ENCODE data around the gene EFCAB5.
A peak's percentile ranks its signal among the peaks of the same experiment; 100 is the strongest.
"Not testable (repeated sequence)": the region's sequence is repeated elsewhere in the genome, so short reads cannot be mapped to it uniquely, and the experiment has no call there.

EFCAB5 gene

GRCh38 chr17:30095507-30096244 lies 154.2 kb downstream of the EFCAB5 start:
- DNase-seq (ENCODE audit: low spot score), result peak; percentile 76

- no peak for DNase-seq (ENCODE audit: low spot score)
Observed at GRCh38 chr17:30101686-30102390, 160.4 kb downstream of the EFCAB5 start.

GRCh38 chr17:30103921-30104320 lies 162.5 kb downstream of the EFCAB5 start:
- no peak for DNase-seq (ENCODE audit: low spot score)

GRCh38 chr17:30104575-30105339 lies 163.3 kb downstream of the EFCAB5 start:
- peak; percentile 87 for DNase-seq (ENCODE audit: low spot score)

GRCh38 chr17:30112794-30113193 lies 171.4 kb downstream of the EFCAB5 start:
- no peak for DNase-seq (ENCODE audit: low spot score)

GRCh38 chr17:30113213-30113612 lies 171.8 kb downstream of the EFCAB5 start:
- DNase-seq (ENCODE audit: low spot score), result no peak

GRCh38 chr17:30116345-30116660 lies 174.9 kb downstream of the EFCAB5 start:
- no peak for DNase-seq (ENCODE audit: low spot score)

- DNase-seq (ENCODE audit: low spot score), result peak; percentile 94
Observed at GRCh38 chr17:30116661-30117551, 175.5 kb downstream of the EFCAB5 start, which contains the start of gene NSRP1. Gene NSRP1 (plus strand): TSS chr17:30116816. CDS start chr17:30116844, 28 bp downstream.

GRCh38 chr17:30117675-30118081 lies 176.2 kb downstream of the EFCAB5 start:
- DNase-seq (ENCODE audit: low spot score), result no peak

GRCh38 chr17:30118635-30119034 lies 177.2 kb downstream of the EFCAB5 start:
- not testable (repeated sequence) for DNase-seq (ENCODE audit: low spot score)

- DNase-seq (ENCODE audit: low spot score), result no peak
Observed at GRCh38 chr17:30124273-30124796, 182.9 kb downstream of the EFCAB5 start.

GRCh38 chr17:30130121-30130520 lies 188.7 kb downstream of the EFCAB5 start:
- no peak for DNase-seq (ENCODE audit: low spot score)

GRCh38 chr17:30132615-30133014 lies 191.2 kb downstream of the EFCAB5 start:
- no peak for DNase-seq (ENCODE audit: low spot score)

GRCh38 chr17:30133197-30133596 lies 191.8 kb downstream of the EFCAB5 start:
- no peak for DNase-seq (ENCODE audit: low spot score)

GRCh38 chr17:30134551-30134950 lies 193.1 kb downstream of the EFCAB5 start:
- no peak for DNase-seq (ENCODE audit: low spot score)

GRCh38 chr17:30137158-30137557 lies 195.7 kb downstream of the EFCAB5 start:
- no peak for DNase-seq (ENCODE audit: low spot score)

- not testable (repeated sequence) for DNase-seq (ENCODE audit: low spot score)
Observed at GRCh38 chr17:30147860-30148259, 206.4 kb downstream of the EFCAB5 start.

- DNase-seq (ENCODE audit: low spot score), result no peak
Observed at GRCh38 chr17:30148376-30148775, 206.9 kb downstream of the EFCAB5 start.

GRCh38 chr17:30151471-30151870 lies 210.0 kb downstream of the EFCAB5 start:
- DNase-seq (ENCODE audit: low spot score), result no peak

GRCh38 chr17:30153463-30153862 lies 212.0 kb downstream of the EFCAB5 start:
- no peak for DNase-seq (ENCODE audit: low spot score)

- DNase-seq (ENCODE audit: low spot score), result no peak
Observed at GRCh38 chr17:30155389-30155788, 214.0 kb downstream of the EFCAB5 start.

All from GM03348 (cell line).